ENCODE results near the gene ASIC4. TPM values are rescaled to one million over a fixed set of nuclear protein-coding genes. Genes with fewer than 3 reads are reported as not detected.

Gene ASIC4
- total RNA-seq, 1 donor from 2014 or later, result not detected

- intact Hi-C loops (cut with micrococcal nuclease), result no loop called here
- H3K4me3 Mint-ChIP-seq (ENCODE audit: low read depth), result no peak overlapping the region
- H3K4me1 Mint-ChIP-seq (ENCODE audit: low read depth), result no peaks in the 10 kb centered on the region
- H3K36me3 Mint-ChIP-seq (ENCODE audit: low read depth), result no peaks in the 10 kb centered on the region
- no peaks in the 10 kb centered on the region for H3K9me3 Mint-ChIP-seq
- no peak overlapping the region for H3K27ac Mint-ChIP-seq
- DNase-seq (ENCODE audit: low spot score), result no peak
- H3K27me3 Mint-ChIP-seq (ENCODE audit: low read depth), result peaks cover 69% of the 10 kb centered on the region
Observed at GRCh38 chr2:219515874-219516629, 1.8 kb downstream of the ASIC4 start.

GRCh38 chr2:219516888-219517287 lies 2.6 kb downstream of the ASIC4 start:
- no peaks in the 10 kb centered on the region for H3K4me1 Mint-ChIP-seq (ENCODE audit: low read depth)
- H3K4me3 Mint-ChIP-seq (ENCODE audit: low read depth), result no peak overlapping the region
- H3K9me3 Mint-ChIP-seq, result no peaks in the 10 kb centered on the region
- H3K36me3 Mint-ChIP-seq (ENCODE audit: low read depth), result no peaks in the 10 kb centered on the region
- DNase-seq (ENCODE audit: low spot score), result no peak
- intact Hi-C loops (cut with micrococcal nuclease), result no loop called here
- H3K27ac Mint-ChIP-seq, result no peak overlapping the region
- H3K27me3 Mint-ChIP-seq (ENCODE audit: low read depth), result peaks cover 70% of the 10 kb centered on the region

GRCh38 chr2:219517954-219518778 lies 3.9 kb downstream of the ASIC4 start:
- peaks cover 65% of the 10 kb centered on the region for H3K27me3 Mint-ChIP-seq (ENCODE audit: low read depth)

GRCh38 chr2:219519526-219519916 lies 5.2 kb downstream of the ASIC4 start:
- Mint-ChIP-seq H3K9me3 (no peaks in the 10 kb centered on the region), H3K27ac (no peak overlapping the region), H3K27me3 (ENCODE audit: low read depth) (peaks cover 67% of the 10 kb centered on the region), H3K4me1 (ENCODE audit: low read depth) (peaks cover 2% of the 10 kb centered on the region), H3K36me3 (ENCODE audit: low read depth) (no peaks in the 10 kb centered on the region), H3K4me3 (ENCODE audit: low read depth) (no peak overlapping the region)
- no peak for DNase-seq (ENCODE audit: low spot score)
- intact Hi-C loops (cut with micrococcal nuclease), result no loop called here

More at GRCh38 chr2:219517954-219518778, 3.9 kb downstream of the ASIC4 start:
- H3K27ac Mint-ChIP-seq, result no peak overlapping the region
- intact Hi-C loops (cut with micrococcal nuclease), result no loop called here
- H3K36me3 Mint-ChIP-seq (ENCODE audit: low read depth), result no peaks in the 10 kb centered on the region
- H3K9me3 Mint-ChIP-seq, result no peaks in the 10 kb centered on the region
- no peak for DNase-seq (ENCODE audit: low spot score)
- peaks cover 2% of the 10 kb centered on the region for H3K4me1 Mint-ChIP-seq (ENCODE audit: low read depth)
- no peak overlapping the region for H3K4me3 Mint-ChIP-seq (ENCODE audit: low read depth)

- Mint-ChIP-seq H3K9me3 (no peaks in the 10 kb centered on the region), H3K27ac (no peak overlapping the region), H3K4me1 (ENCODE audit: low read depth) (peaks cover 2% of the 10 kb centered on the region), H3K27me3 (ENCODE audit: low read depth) (peaks cover 71% of the 10 kb centered on the region), H3K4me3 (ENCODE audit: low read depth) (no peak overlapping the region), H3K36me3 (ENCODE audit: low read depth) (no peaks in the 10 kb centered on the region)
- intact Hi-C loops (cut with micrococcal nuclease), result no loop called here
- no peak for DNase-seq (ENCODE audit: low spot score)
Observed at GRCh38 chr2:219520079-219520478, 5.8 kb downstream of the ASIC4 start.

GRCh38 chr2:219521066-219521880 lies 7.0 kb downstream of the ASIC4 start:
- no peak overlapping the region for H3K27ac Mint-ChIP-seq
- DNase-seq (ENCODE audit: low spot score), result no peak
- H3K9me3 Mint-ChIP-seq, result no peaks in the 10 kb centered on the region
- no peaks in the 10 kb centered on the region for H3K36me3 Mint-ChIP-seq (ENCODE audit: low read depth)
- H3K4me1 Mint-ChIP-seq (ENCODE audit: low read depth), result peaks cover 2% of the 10 kb centered on the region
- intact Hi-C loops (cut with micrococcal nuclease), result no loop called here
- H3K4me3 Mint-ChIP-seq (ENCODE audit: low read depth), result no peak overlapping the region
- H3K27me3 Mint-ChIP-seq (ENCODE audit: low read depth), result peaks cover 73% of the 10 kb centered on the region

GRCh38 chr2:219522111-219523030 lies 8.1 kb downstream of the ASIC4 start:
- Mint-ChIP-seq H3K4me1 (ENCODE audit: low read depth) (peaks cover 2% of the 10 kb centered on the region), H3K27ac (no peak overlapping the region), H3K27me3 (ENCODE audit: low read depth) (peaks cover 69% of the 10 kb centered on the region), H3K36me3 (ENCODE audit: low read depth) (no peaks in the 10 kb centered on the region), H3K9me3 (no peaks in the 10 kb centered on the region), H3K4me3 (ENCODE audit: low read depth) (no peak overlapping the region)
- no peak for DNase-seq (ENCODE audit: low spot score)
- intact Hi-C loops (cut with micrococcal nuclease), result no loop called here

- Mint-ChIP-seq H3K27ac (no peak overlapping the region), H3K4me1 (ENCODE audit: low read depth) (peaks cover 2% of the 10 kb centered on the region), H3K4me3 (ENCODE audit: low read depth) (no peak overlapping the region), H3K27me3 (ENCODE audit: low read depth) (peaks cover 69% of the 10 kb centered on the region), H3K36me3 (ENCODE audit: low read depth) (no peaks in the 10 kb centered on the region), H3K9me3 (no peaks in the 10 kb centered on the region)
- intact Hi-C loops (cut with micrococcal nuclease), result no loop called here
- DNase-seq (ENCODE audit: low spot score), result no peak
Observed at GRCh38 chr2:219523031-219523671, 8.9 kb downstream of the ASIC4 start.

GRCh38 chr2:219524817-219525216 lies 10.5 kb downstream of the ASIC4 start:
- no peak overlapping the region for H3K4me3 Mint-ChIP-seq (ENCODE audit: low read depth)
- peaks cover 75% of the 10 kb centered on the region for H3K27me3 Mint-ChIP-seq (ENCODE audit: low read depth)
- no peak for DNase-seq (ENCODE audit: low spot score)
- peaks cover 2% of the 10 kb centered on the region for H3K4me1 Mint-ChIP-seq (ENCODE audit: low read depth)
- no peaks in the 10 kb centered on the region for H3K9me3 Mint-ChIP-seq
- intact Hi-C loops (cut with micrococcal nuclease), result no loop called here
- H3K36me3 Mint-ChIP-seq (ENCODE audit: low read depth), result no peaks in the 10 kb centered on the region
- H3K27ac Mint-ChIP-seq, result no peak overlapping the region

GRCh38 chr2:219525533-219526232 lies 11.4 kb downstream of the ASIC4 start:
- intact Hi-C loops (cut with micrococcal nuclease), result no loop called here
- H3K27me3 Mint-ChIP-seq (ENCODE audit: low read depth), result peaks cover 77% of the 10 kb centered on the region

GRCh38 chr2:219526320-219527075 lies 12.2 kb downstream of the ASIC4 start:
- Mint-ChIP-seq H3K4me1 (ENCODE audit: low read depth) (peaks cover 2% of the 10 kb centered on the region), H3K27ac (no peak overlapping the region), H3K27me3 (ENCODE audit: low read depth) (peaks cover 73% of the 10 kb centered on the region), H3K9me3 (no peaks in the 10 kb centered on the region), H3K36me3 (ENCODE audit: low read depth) (no peaks in the 10 kb centered on the region), H3K4me3 (ENCODE audit: low read depth) (no peak overlapping the region)
- intact Hi-C loops (cut with micrococcal nuclease), result no loop called here
- no peak for DNase-seq (ENCODE audit: low spot score)

More at GRCh38 chr2:219525533-219526232, 11.4 kb downstream of the ASIC4 start:
- no peak overlapping the region for H3K4me3 Mint-ChIP-seq (ENCODE audit: low read depth)
- no peak overlapping the region for H3K27ac Mint-ChIP-seq
- H3K4me1 Mint-ChIP-seq (ENCODE audit: low read depth), result peaks cover 2% of the 10 kb centered on the region
- no peak for DNase-seq (ENCODE audit: low spot score)
- no peaks in the 10 kb centered on the region for H3K36me3 Mint-ChIP-seq (ENCODE audit: low read depth)
- no peaks in the 10 kb centered on the region for H3K9me3 Mint-ChIP-seq

Data from activated T-helper 2 cell treated with anti-CD3 and anti-CD28 coated beads, Interferon-gamma antibody, Interleukin-2, Interleukin-4, amounts not matched to agents 10 μg/mL and 5 μg/mL and 100 μg/mL, durations not matched to agents 14 hours and 24 hours and 36 hours (primary cell).